SK-N-SH (cell line): ENCODE measurements around the gene U2SURP. TPM values are rescaled to one million over a fixed set of nuclear protein-coding genes. Genes with fewer than 3 reads are reported as not detected.

Experiments used
- CTCF ChIA-PET: fragments of 300-600, 350-600 bp; formaldehyde crosslinking; extraction: SDS; loops from one replicate; lab custom pipeline; 2021; lab: Yijun Ruan, JAX
- POLR2A ChIA-PET: fragments of 350-600 bp; sonication (Branson Sonifier 250); formaldehyde crosslinking; extraction: SDS; loops from one replicate; lab custom pipeline; 2020; ENCODE audit warnings: antibody characterized with exemption, inconsistent platforms; lab: Yijun Ruan, JAX
- DNase-seq: peaks from one replicate; pipeline ENCODE4 v3.0.0; 2012
- H2AFZ ChIP-seq: fragments of 200-600 bp; sonication (generic); 2 replicates; pipeline ENCODE4 v1.8.1; 2016; ENCODE audit warnings: antibody characterized with exemption, mild to moderate bottlenecking, low read depth
- H3F3A ChIP-seq: fragments of 200-600 bp; sonication (generic); replicated peaks from 2 replicates; pipeline ENCODE3; 2016; ENCODE audit warnings: antibody characterized with exemption, mild to moderate bottlenecking; ENCODE audit not compliant: insufficient read depth
- H3K27ac ChIP-seq, 2 experiments: fragments of 200-500 bp in 1 of 2; fragments of 200-600 bp in 1 of 2; sonication (Bioruptor generic) in 1 of 2; sonication (generic), shearing (Covaris generic) in 1 of 2; 2 replicates each; pipeline versions ENCODE4 v1.5.1 to v1.6.1; 2014 to 2016; ENCODE audit warnings: low read depth in 2 of 2, inconsistent platforms in 1 of 2, low read length in 1 of 2, mild to moderate bottlenecking in 1 of 2, mixed read lengths in 1 of 2
- H3K27me3 ChIP-seq: fragments of 200-600 bp; sonication (generic), shearing (Covaris generic); 2 replicates; pipeline ENCODE4 v1.6.1; 2016; ENCODE audit warnings: mixed run types; ENCODE audit not compliant: insufficient read depth
- H3K36me3 ChIP-seq, 2 experiments: fragments of 200-500 bp in 1 of 2; fragments of 200-600 bp in 1 of 2; sonication (Bioruptor generic) in 1 of 2; sonication (generic) in 1 of 2; replicated peaks in 1 of 2; 2 replicates each; pipeline versions ENCODE3 to v1.5.1; 2014 to 2016; ENCODE audit warnings: low read length in 1 of 2, mild to moderate bottlenecking in 1 of 2; ENCODE audit not compliant: insufficient read depth in 2 of 2, control insufficient read depth in 1 of 2
- H3K4me1 ChIP-seq, 2 experiments: fragments of 200-500 bp in 1 of 2; fragments of 200-600 bp in 1 of 2; sonication (Bioruptor generic) in 1 of 2; sonication (generic), shearing (Covaris generic) in 1 of 2; 2 replicates each; pipeline versions ENCODE4 v1.5.1 to v1.6.1; 2014 to 2016; ENCODE audit warnings: low read depth in 1 of 2, low read length in 1 of 2, mixed run types in 1 of 2; ENCODE audit not compliant: insufficient read depth in 2 of 2, control insufficient read depth in 1 of 2
- H3K4me2 ChIP-seq: fragments of 200-600 bp; sonication (generic), shearing (Covaris generic); 2 replicates; pipeline ENCODE4 v1.6.1; 2017; ENCODE audit warnings: mixed run types
- H3K4me3 ChIP-seq, 2 experiments: fragments of 200-500 bp in 1 of 2; fragments of 200-600 bp in 1 of 2; sonication (Bioruptor generic) in 1 of 2; sonication (generic), shearing (Covaris generic) in 1 of 2; 2 replicates each; pipeline versions ENCODE4 v1.5.1 to v1.8.1; 2014 to 2016; ENCODE audit warnings: low read depth in 2 of 2, inconsistent platforms in 1 of 2, low read length in 1 of 2, mild to moderate bottlenecking in 1 of 2, mixed read lengths in 1 of 2, moderate library complexity in 1 of 2
- H3K79me2 ChIP-seq: fragments of 200-600 bp; sonication (generic); 2 replicates; pipeline ENCODE4 v1.8.1; 2017; ENCODE audit warnings: mild to moderate bottlenecking; ENCODE audit not compliant: insufficient read depth
- H3K9ac ChIP-seq: fragments of 200-600 bp; sonication (generic); 2 replicates; pipeline ENCODE4 v1.6.1; 2017; ENCODE audit warnings: mixed run types
- H3K9me2 ChIP-seq: fragments of 200-600 bp; sonication (generic); 2 replicates; pipeline ENCODE4 v1.6.1; 2017; ENCODE audit warnings: mixed run types
- H3K9me3 ChIP-seq: fragments of 200-600 bp; sonication (generic); 2 replicates; pipeline ENCODE4 v1.6.1; 2017; ENCODE audit warnings: mixed run types, mild to moderate bottlenecking, moderate library complexity
- H4K20me1 ChIP-seq: fragments of 200-600 bp; sonication (generic); 2 replicates; pipeline ENCODE4 v1.6.1; 2017; ENCODE audit warnings: mild to moderate bottlenecking, mixed run types; ENCODE audit not compliant: insufficient read depth
- CTCF ChIP-seq: fragments of 200-600 bp; sonication (generic); IDR thresholded peaks from 2 replicates; pipeline ENCODE4 v1.6.1; 2017; ENCODE audit warnings: antibody characterized with exemption, mild to moderate bottlenecking, moderate library complexity
- EP300 ChIP-seq, 2 experiments: IDR thresholded peaks; 2 replicates each; pipeline versions ENCODE4 v1.4.0 to v1.6.1; 2012; ENCODE audit warnings: borderline replicate concordance in 1 of 2, low read depth in 1 of 2, low read length in 1 of 2
- FOSL2 ChIP-seq: IDR thresholded peaks from 2 replicates; pipeline ENCODE4 v1.4.0; 2012; ENCODE audit warnings: low read depth, mild to moderate bottlenecking, moderate library complexity, borderline replicate concordance
- FOXJ3 ChIP-seq: sonication (generic); formaldehyde crosslinking; IDR thresholded peaks from 2 replicates; pipeline ENCODE4 v1.5.1; 2020; ENCODE audit warnings: mild to moderate bottlenecking, missing genetic modification reagents
- FOXM1 ChIP-seq: IDR thresholded peaks from 2 replicates; pipeline ENCODE4 v1.4.0; 2012; ENCODE audit warnings: low read depth, mild to moderate bottlenecking
- GABPA ChIP-seq: IDR thresholded peaks from 2 replicates; pipeline ENCODE4 v1.4.0; 2012; ENCODE audit warnings: low read depth, mild to moderate bottlenecking
- MXI1 ChIP-seq: IDR thresholded peaks from 2 replicates; pipeline ENCODE4 v1.6.1; 2012; ENCODE audit warnings: mild to moderate bottlenecking, low read depth, low read length, improper control_type of control experiment
- NFIC ChIP-seq: IDR thresholded peaks from 2 replicates; pipeline ENCODE4 v1.4.0; 2012; ENCODE audit warnings: borderline replicate concordance
- NRF1 ChIP-seq: IDR thresholded peaks from 2 replicates; pipeline ENCODE4 v1.6.1; 2012; ENCODE audit warnings: low read depth, mild to moderate bottlenecking, low read length
- POLR2AphosphoS5 ChIP-seq: IDR thresholded peaks from 2 replicates; pipeline ENCODE4 v1.6.1; 2012; ENCODE audit warnings: low read depth, low read length
- RFX5 ChIP-seq: IDR thresholded peaks from 2 replicates; pipeline ENCODE4 v1.6.1; 2012; ENCODE audit warnings: mild to moderate bottlenecking, improper control_type of control experiment, low read length
- RXRA ChIP-seq: IDR thresholded peaks from 2 replicates; pipeline ENCODE4 v1.4.0; 2012; ENCODE audit warnings: low read depth, mild to moderate bottlenecking, borderline replicate concordance
- SMC3 ChIP-seq: IDR thresholded peaks from 2 replicates; pipeline ENCODE4 v1.6.1; 2012; ENCODE audit warnings: low read depth, low read length, improper control_type of control experiment
- TAF1 ChIP-seq: IDR thresholded peaks from 2 replicates; pipeline ENCODE4 v1.6.1; 2012; ENCODE audit warnings: low read depth, mild to moderate bottlenecking, low read length, moderate library complexity, borderline replicate concordance
- USF2 ChIP-seq: fragments of 150-350 bp; IDR thresholded peaks from 2 replicates; pipeline ENCODE4 v1.6.1; 2017; ENCODE audit warnings: antibody characterized with exemption, low read length, low read depth, borderline replicate concordance
- YY1 ChIP-seq: IDR thresholded peaks from 2 replicates; pipeline ENCODE4 v1.4.0; 2012; ENCODE audit warnings: low read depth, mild to moderate bottlenecking
- whole genome bisulfite sequencing: methylation state at CpG from one replicate; pipeline ENCODE4 v1.1.6; 2017; ENCODE audit warnings: low lambda C conversion rate; 5-methylcytosine and 5-hydroxymethylcytosine counted together
- polyA plus RNA-seq, 3 experiments: library from polyadenylated mRNA; depleted of rRNA; stranded (reverse); fragments of >200 nt; gene quantifications; 2 replicates each; pipeline ENCODE4 v1.2.3, GENCODE V29; 2012
- TF ChIP-seq, protein P1 (sequence below): IDR thresholded peaks from 2 replicates; pipeline ENCODE4; 2012
- TF ChIP-seq, protein P2 (sequence below): IDR thresholded peaks from 2 replicates; pipeline ENCODE4 v1.4.0; 2012; ENCODE audit warnings: low read depth, borderline replicate concordance
- TF ChIP-seq, protein P3 (sequence below): IDR thresholded peaks from 2 replicates; pipeline ENCODE4 v1.4.0; 2012; ENCODE audit warnings: low read depth
- TF ChIP-seq, protein P4 (sequence below): IDR thresholded peaks from 2 replicates; pipeline ENCODE4 v1.4.0; 2012; ENCODE audit warnings: low read depth, borderline replicate concordance

U2SURP gene
- polyA plus RNA-seq (2012; rRNA removed), result 10.9 and 14.8 TPM in 2 replicates
- polyA plus RNA-seq (2012; cell fraction: cytosol; rRNA removed), result 12.9 and 20.9 TPM in 2 replicates
- polyA plus RNA-seq (2012; cell fraction: nucleus; rRNA removed), result 21.8 and 38.2 TPM in 2 replicates

- Histone ChIP-seq H3K9me3 (no peaks in the 10 kb centered on the region), H4K20me1 (peaks cover 27% of the 10 kb centered on the region), H3K36me3 (no peaks in the 10 kb centered on the region), H3K9me2 (no peaks in the 10 kb centered on the region), H3K4me1 (peaks cover 11 to 16% of the 10 kb centered on the region in 2 experiments; a peak in 3 of 4 replicates), H3F3A (peaks cover 15% of the 10 kb centered on the region), H3K4me3 (peak within 1 kb of the TSS; percentile 96 to 97), H2AFZ (peak within 1 kb of the TSS; percentile 83), H3K4me2 (peak within 1 kb of the TSS; percentile 90), H3K27me3 (no peaks in the 10 kb centered on the region), H3K27ac (peak within 1 kb of the TSS; percentile 93 to 96), H3K79me2 (peaks cover 66% of the 10 kb centered on the region), H3K9ac (peak within 1 kb of the TSS; percentile 89)
- CTCF ChIA-PET, result interaction anchor here (0.8 to 2.1 kb wide), 9 partner anchors 10 to 423 kb away, joined by 3 to 9 read pairs (median 5); partner anchors contain the start of gene ATR
- 2% methylated on average over 20 of the region's 55 CpGs for WGBS
- POLR2A ChIA-PET, result interaction anchor here (1.2 to 1.9 kb wide), 5 partner anchors 28 to 423 kb away, joined by 3 to 17 read pairs (median 4); partner anchors contain the start of genes ATR and TRPC1
- peak; percentile 91 for DNase-seq
- TF ChIP-seq YY1, result peak; percentile 98
- TF ChIP-seq EP300 (IDR thresholded peaks at IDR 0.05; ENCODE audit: borderline replicate concordance in 1 of 2, low read depth in 1 of 2, low read length in 1 of 2), result peak in 1 of 2 experiments; percentile 62; a peak in 1 of 4 replicates
- TF ChIP-seq NFIC, result no peak; the same call in 1 of the 2 replicates
- TF ChIP-seq FOXJ3 (CRISPR knock-in tag), result no peak
- TF ChIP-seq RFX5, result no peak
- TF ChIP-seq, protein P1, sequence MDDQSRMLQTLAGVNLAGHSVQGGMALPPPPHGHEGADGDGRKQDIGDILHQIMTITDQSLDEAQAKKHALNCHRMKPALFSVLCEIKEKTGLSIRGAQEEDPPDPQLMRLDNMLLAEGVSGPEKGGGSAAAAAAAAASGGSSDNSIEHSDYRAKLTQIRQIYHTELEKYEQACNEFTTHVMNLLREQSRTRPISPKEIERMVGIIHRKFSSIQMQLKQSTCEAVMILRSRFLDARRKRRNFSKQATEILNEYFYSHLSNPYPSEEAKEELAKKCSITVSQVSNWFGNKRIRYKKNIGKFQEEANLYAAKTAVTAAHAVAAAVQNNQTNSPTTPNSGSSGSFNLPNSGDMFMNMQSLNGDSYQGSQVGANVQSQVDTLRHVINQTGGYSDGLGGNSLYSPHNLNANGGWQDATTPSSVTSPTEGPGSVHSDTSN, result peak; percentile 52
- TF ChIP-seq, protein P2, sequence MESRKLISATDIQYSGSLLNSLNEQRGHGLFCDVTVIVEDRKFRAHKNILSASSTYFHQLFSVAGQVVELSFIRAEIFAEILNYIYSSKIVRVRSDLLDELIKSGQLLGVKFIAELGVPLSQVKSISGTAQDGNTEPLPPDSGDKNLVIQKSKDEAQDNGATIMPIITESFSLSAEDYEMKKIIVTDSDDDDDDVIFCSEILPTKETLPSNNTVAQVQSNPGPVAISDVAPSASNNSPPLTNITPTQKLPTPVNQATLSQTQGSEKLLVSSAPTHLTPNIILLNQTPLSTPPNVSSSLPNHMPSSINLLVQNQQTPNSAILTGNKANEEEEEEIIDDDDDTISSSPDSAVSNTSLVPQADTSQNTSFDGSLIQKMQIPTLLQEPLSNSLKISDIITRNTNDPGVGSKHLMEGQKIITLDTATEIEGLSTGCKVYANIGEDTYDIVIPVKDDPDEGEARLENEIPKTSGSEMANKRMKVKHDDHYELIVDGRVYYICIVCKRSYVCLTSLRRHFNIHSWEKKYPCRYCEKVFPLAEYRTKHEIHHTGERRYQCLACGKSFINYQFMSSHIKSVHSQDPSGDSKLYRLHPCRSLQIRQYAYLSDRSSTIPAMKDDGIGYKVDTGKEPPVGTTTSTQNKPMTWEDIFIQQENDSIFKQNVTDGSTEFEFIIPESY, result peak; percentile 92
- TF ChIP-seq TAF1, result peak; percentile 92
- peak; percentile 53 for TF ChIP-seq MXI1
- no peak for TF ChIP-seq SMC3
- TF ChIP-seq CTCF, result no peak
- no peak for TF ChIP-seq RXRA
- peak; percentile 92 for TF ChIP-seq USF2
- TF ChIP-seq NRF1, result no peak
- no peak for TF ChIP-seq FOXM1
- TF ChIP-seq GABPA, result peak; percentile 83
- TF ChIP-seq, protein P3, sequence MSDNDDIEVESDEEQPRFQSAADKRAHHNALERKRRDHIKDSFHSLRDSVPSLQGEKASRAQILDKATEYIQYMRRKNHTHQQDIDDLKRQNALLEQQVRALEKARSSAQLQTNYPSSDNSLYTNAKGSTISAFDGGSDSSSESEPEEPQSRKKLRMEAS, result peak; percentile 75
- TF ChIP-seq POLR2AphosphoS5, result peak; percentile 96
- TF ChIP-seq, protein P4, sequence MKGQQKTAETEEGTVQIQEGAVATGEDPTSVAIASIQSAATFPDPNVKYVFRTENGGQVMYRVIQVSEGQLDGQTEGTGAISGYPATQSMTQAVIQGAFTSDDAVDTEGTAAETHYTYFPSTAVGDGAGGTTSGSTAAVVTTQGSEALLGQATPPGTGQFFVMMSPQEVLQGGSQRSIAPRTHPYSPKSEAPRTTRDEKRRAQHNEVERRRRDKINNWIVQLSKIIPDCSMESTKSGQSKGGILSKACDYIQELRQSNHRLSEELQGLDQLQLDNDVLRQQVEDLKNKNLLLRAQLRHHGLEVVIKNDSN, result peak; percentile 98
- peak; percentile 20; the same call in 1 of the 2 replicates for TF ChIP-seq FOSL2
Observed at GRCh38 chr3:143001369-143002082, at the start of gene U2SURP. Gene U2SURP, plus strand, starts transcription at chr3:143001570. Its CDS starts 59 bp downstream, at chr3:143001629.
